Stimulated activated naive CD8-positive, alpha-beta T cell treated with anti-CD3 and anti-CD28 coated beads, Interleukin-15, amount 100 ng/mL, for 72 hours (primary cell): ENCODE data around the gene SGMS2.

Experiments
- ATAC-seq: fragments of 150-1000 bp; cut with Tn5 transposase; 2 replicates; pipeline ENCODE4 v1.10.0; 2021; ENCODE audit warnings: mild to moderate bottlenecking, moderate library complexity
- DNase-seq, 2 donors: peaks; one replicate each; pipeline ENCODE4 v3.0.0; 2021 to 2022
- H3K27ac Mint-ChIP-seq, 2 donors: one replicate each; pipeline ENCODE4 v1.8.0; 2022; ENCODE audit warnings: mild to moderate bottlenecking in 2 of 2, mixed read lengths in 2 of 2, moderate library complexity in 2 of 2
- H3K27me3 Mint-ChIP-seq: one replicate; pipeline ENCODE4 v1.8.0; 2022; ENCODE audit warnings: mixed read lengths
- H3K4me1 Mint-ChIP-seq: one replicate; pipeline ENCODE4 v1.8.0; 2022; ENCODE audit warnings: mild to moderate bottlenecking, mixed read lengths
- H3K4me3 Mint-ChIP-seq, 2 donors: one replicate each; pipeline ENCODE4 v1.8.0; 2022; ENCODE audit warnings: mild to moderate bottlenecking in 2 of 2, mixed read lengths in 2 of 2, moderate library complexity in 1 of 2
- H3K9me3 Mint-ChIP-seq, 2 donors: one replicate each; pipeline ENCODE4 v1.8.0; 2022; ENCODE audit warnings: mixed read lengths in 2 of 2

Gene SGMS2

GRCh38 chr4:107850438-107850837, 25.7 kb downstream of the SGMS2 start:
- no peak for DNase-seq
- H3K9me3 Mint-ChIP-seq = no peaks in the 10 kb centered on the region
- peaks cover 27% of the 10 kb centered on the region for H3K27me3 Mint-ChIP-seq
- no peak overlapping the region for H3K27ac Mint-ChIP-seq
- H3K4me1 Mint-ChIP-seq = no peaks in the 10 kb centered on the region
- peak; percentile 43 for ATAC-seq
- no peak overlapping the region for H3K4me3 Mint-ChIP-seq

GRCh38 chr4:107853444-107854355, 29.0 kb downstream of the SGMS2 start:
- Mint-ChIP-seq H3K27me3 (peaks cover 48% of the 10 kb centered on the region), H3K27ac (peak overlapping the region in 1 of 2 donors; percentile 6), H3K9me3 (no peaks in the 10 kb centered on the region), H3K4me1 (no peaks in the 10 kb centered on the region), H3K4me3 (no peak overlapping the region)
- no peak for DNase-seq
- no peak for ATAC-seq

GRCh38 chr4:107854356-107855022, 29.8 kb downstream of the SGMS2 start:
- Mint-ChIP-seq H3K27ac (no peak overlapping the region), H3K9me3 (no peaks in the 10 kb centered on the region), H3K4me3 (no peak overlapping the region), H3K4me1 (no peaks in the 10 kb centered on the region), H3K27me3 (peaks cover 51% of the 10 kb centered on the region)
- ATAC-seq = no peak
- DNase-seq = no peak

- Mint-ChIP-seq H3K4me1 (no peaks in the 10 kb centered on the region), H3K9me3 (no peaks in the 10 kb centered on the region), H3K27ac (no peak overlapping the region), H3K27me3 (peaks cover 56% of the 10 kb centered on the region), H3K4me3 (no peak overlapping the region)
- ATAC-seq = no peak
- DNase-seq = no peak
Observed at GRCh38 chr4:107855723-107856122, 31.0 kb downstream of the SGMS2 start.

- H3K9me3 Mint-ChIP-seq = no peaks in the 10 kb centered on the region
- no peak overlapping the region for H3K4me3 Mint-ChIP-seq
- H3K27me3 Mint-ChIP-seq = peaks cover 51% of the 10 kb centered on the region
- ATAC-seq (no peak), DNase-seq (no peak)
- H3K4me1 Mint-ChIP-seq = no peaks in the 10 kb centered on the region
- H3K27ac Mint-ChIP-seq = no peak overlapping the region
Observed at GRCh38 chr4:107856901-107857300, 32.2 kb downstream of the SGMS2 start.

- Mint-ChIP-seq H3K27me3 (peaks cover 51% of the 10 kb centered on the region), H3K4me1 (peaks cover 6% of the 10 kb centered on the region), H3K4me3 (no peak overlapping the region), H3K9me3 (no peaks in the 10 kb centered on the region), H3K27ac (no peak overlapping the region)
- ATAC-seq (no peak), DNase-seq (no peak)
Observed at GRCh38 chr4:107857741-107858140, 33.0 kb downstream of the SGMS2 start.

- ATAC-seq (no peak), DNase-seq (no peak)
- no peaks in the 10 kb centered on the region for H3K9me3 Mint-ChIP-seq
- H3K27ac Mint-ChIP-seq = no peak overlapping the region
- H3K4me1 Mint-ChIP-seq = peaks cover 11% of the 10 kb centered on the region
- no peak overlapping the region for H3K4me3 Mint-ChIP-seq
- H3K27me3 Mint-ChIP-seq = peaks cover 51% of the 10 kb centered on the region
Observed at GRCh38 chr4:107858158-107858742, 33.5 kb downstream of the SGMS2 start.

- H3K4me1 Mint-ChIP-seq = peaks cover 21% of the 10 kb centered on the region
- peak; percentile 5 to 21 for DNase-seq
- no peak overlapping the region for H3K4me3 Mint-ChIP-seq
- H3K27me3 Mint-ChIP-seq = peaks cover 28% of the 10 kb centered on the region
- peak; percentile 81 for ATAC-seq
- H3K9me3 Mint-ChIP-seq = no peaks in the 10 kb centered on the region
- peak overlapping the region; percentile 66 to 85 for H3K27ac Mint-ChIP-seq
Observed at GRCh38 chr4:107862658-107863057, 37.9 kb downstream of the SGMS2 start.

- H3K4me3 Mint-ChIP-seq = no peak overlapping the region
Observed at GRCh38 chr4:107863416-107863815, 38.7 kb downstream of the SGMS2 start.

GRCh38 chr4:107863850-107864371, 39.2 kb downstream of the SGMS2 start:
- Mint-ChIP-seq H3K27me3 (peaks cover 18% of the 10 kb centered on the region), H3K4me3 (no peak overlapping the region), H3K4me1 (peaks cover 21% of the 10 kb centered on the region), H3K9me3 (no peaks in the 10 kb centered on the region), H3K27ac (no peak overlapping the region)
- ATAC-seq (peak; percentile 75), DNase-seq (peak; percentile 11 to 21)

More at GRCh38 chr4:107863416-107863815, 38.7 kb downstream of the SGMS2 start:
- DNase-seq (no peak), ATAC-seq (no peak)
- peaks cover 21% of the 10 kb centered on the region for H3K4me1 Mint-ChIP-seq
- no peaks in the 10 kb centered on the region for H3K9me3 Mint-ChIP-seq
- H3K27ac Mint-ChIP-seq = peak overlapping the region in 1 of 2 donors; percentile 66
- H3K27me3 Mint-ChIP-seq = peaks cover 21% of the 10 kb centered on the region

- Mint-ChIP-seq H3K27me3 (peaks cover 8% of the 10 kb centered on the region), H3K4me1 (peaks cover 21% of the 10 kb centered on the region), H3K27ac (no peak overlapping the region), H3K4me3 (no peak overlapping the region), H3K9me3 (no peaks in the 10 kb centered on the region)
- no peak for ATAC-seq
- DNase-seq = no peak
Observed at GRCh38 chr4:107866726-107867125, 42.0 kb downstream of the SGMS2 start.

GRCh38 chr4:107870236-107870635, 45.5 kb downstream of the SGMS2 start:
- H3K4me1 Mint-ChIP-seq = no peaks in the 10 kb centered on the region
- no peak for DNase-seq
- H3K9me3 Mint-ChIP-seq = peaks cover 0 to 3% of the 10 kb centered on the region in 2 donors
- H3K4me3 Mint-ChIP-seq = no peak overlapping the region
- no peak overlapping the region for H3K27ac Mint-ChIP-seq
- ATAC-seq = no peak
- peaks cover 2% of the 10 kb centered on the region for H3K27me3 Mint-ChIP-seq

- ATAC-seq (no peak), DNase-seq (no peak)
- no peak overlapping the region for H3K27ac Mint-ChIP-seq
- H3K9me3 Mint-ChIP-seq = peaks cover 0 to 7% of the 10 kb centered on the region in 2 donors
- H3K27me3 Mint-ChIP-seq = peaks cover 10% of the 10 kb centered on the region
- no peak overlapping the region for H3K4me3 Mint-ChIP-seq
- H3K4me1 Mint-ChIP-seq = no peaks in the 10 kb centered on the region
Observed at GRCh38 chr4:107870916-107871786, 46.4 kb downstream of the SGMS2 start.

- Mint-ChIP-seq H3K27me3 (peaks cover 10% of the 10 kb centered on the region), H3K4me3 (no peak overlapping the region), H3K4me1 (no peaks in the 10 kb centered on the region), H3K27ac (no peak overlapping the region), H3K9me3 (peaks cover 0 to 7% of the 10 kb centered on the region in 2 donors)
- ATAC-seq (no peak), DNase-seq (no peak)
Observed at GRCh38 chr4:107874024-107874423, 49.3 kb downstream of the SGMS2 start.

- Mint-ChIP-seq H3K27me3 (peaks cover 10% of the 10 kb centered on the region), H3K4me1 (no peaks in the 10 kb centered on the region), H3K9me3 (peaks cover 0 to 7% of the 10 kb centered on the region in 2 donors), H3K4me3 (no peak overlapping the region), H3K27ac (no peak overlapping the region)
- no peak for DNase-seq
- no peak for ATAC-seq
Observed at GRCh38 chr4:107876099-107876498, 51.4 kb downstream of the SGMS2 start.
